Heart left ventricle (tissue), 16 donors: Measurements from ENCODE around the gene RBM7. TPM values are rescaled to one million over a fixed set of nuclear protein-coding genes. Genes with fewer than 3 reads are reported as not detected.
A peak's percentile ranks its signal among the peaks of the same experiment; 100 is the strongest.

Experiments
- ATAC-seq, 4 donors: fragments of 200-7000 bp; cut with Tn5 transposase; one replicate each; pipeline ENCODE4 v1.9.1; 2020 to 2022; ENCODE audit warnings: moderate library complexity in 4 of 4, mild to moderate bottlenecking in 3 of 4, moderate number of reproducible peaks in 1 of 4
- DNase-seq, 5 donors: peaks; one replicate each; pipeline ENCODE4 v3.0.0-alpha.2; 2020
- H3K27ac ChIP-seq, 12 donors: fragments of 200-600 bp; sonication (generic) in 4 of 12; one replicate each; pipeline versions ENCODE4 v1.5.0 to v1.8.0; 2016 to 2022; ENCODE audit warnings: mild to moderate bottlenecking in 2 of 12
- H3K27me3 ChIP-seq, 9 donors: fragments of 200-600 bp; sonication (generic) in 2 of 9; one replicate each; pipeline versions ENCODE4 v1.5.1 to v1.8.0; 2016 to 2022; ENCODE audit warnings: mild to moderate bottlenecking in 3 of 9
- H3K36me3 ChIP-seq, 9 donors: fragments of 200-600 bp; sonication (generic) in 2 of 9; one replicate each; pipeline versions ENCODE4 v1.5.0 to v1.8.0; 2018 to 2022; ENCODE audit warnings: mild to moderate bottlenecking in 2 of 9
- H3K4me1 ChIP-seq, 12 donors: fragments of 200-600 bp; sonication (generic) in 4 of 12; one replicate each; pipeline versions ENCODE4 v1.5.0 to v1.8.0; 2016 to 2022; ENCODE audit warnings: mild to moderate bottlenecking in 3 of 12
- H3K4me3 ChIP-seq, 12 donors: fragments of 200-600 bp; sonication (generic) in 4 of 12; one replicate each; pipeline versions ENCODE4 v1.5.0 to v1.8.0; 2017 to 2022; ENCODE audit warnings: mild to moderate bottlenecking in 9 of 12, moderate library complexity in 4 of 12
- H3K9me3 ChIP-seq, 12 donors: fragments of 200-600 bp; sonication (generic) in 4 of 12; one replicate each; pipeline versions ENCODE4 v1.5.0 to v1.8.0; 2016 to 2022; ENCODE audit warnings: mild to moderate bottlenecking in 1 of 12
- POLR2A ChIP-seq, 2 donors: fragments of 450-650 bp; IDR thresholded peaks; one replicate each; pipeline ENCODE4 v1.6.1; 2017; ENCODE audit warnings: antibody characterized with exemption in 2 of 2, mild to moderate bottlenecking in 2 of 2, moderate library complexity in 2 of 2
- WGBS, 4 donors: extraction: QIAGEN DNeasy Blood & Tissue Kit in 2 of 4; methylation state at CpG; one replicate each; pipeline versions ENCODE4 v1.1.5 to v1.1.7; 2013 to 2018; 5-methylcytosine and 5-hydroxymethylcytosine counted together
- intact Hi-C, 10 donors: fragments of 100-400 bp; cut with DNase I; formaldehyde crosslinking; loops; one replicate each; pipeline versions ENCODE4 v1.11.1 to v1.14.2; 2022
- polyA plus RNA-seq, 2 donors: library from polyadenylated mRNA; stranded (reverse); fragments of 200-250 nt; gene quantifications; one replicate each; pipeline ENCODE4 v1.2.3, GENCODE V29; 2013
- total RNA-seq, 9 donors: library from RNA; depleted of rRNA in 2 of 9; stranded (reverse); fragments of >200 nt in 2 of 9; fragmentation: NEBNext Ultra II Directional in 3 of 9; extraction: Animal tissue kit (Norgen Biotek cat#: 25700) in 3 of 9; gene quantifications; one replicate each; pipeline versions ENCODE4 v1.1.0 to v1.2.4, GENCODE V29; 2016 to 2023
- TF ChIP-seq, protein P1 (sequence below), 12 donors: fragments of 200-600 bp; sonication (generic) in 4 of 12; IDR thresholded peaks; one replicate each; pipeline versions ENCODE4 v1.5.0 to v1.8.0; 2018 to 2022; ENCODE audit warnings: antibody characterized with exemption in 12 of 12, mild to moderate bottlenecking in 5 of 12
- donor health status: ischemic (EF 13 %, LVEDD 7.1; RV severe dilation, severe dysfunction).
- donor health status: healthy with polysubstance abuse.
- donor health status: DM: no; HTN: yes; CAD: no.
- donor health status: DM: no; HTN: no; CAD: no.
- donor health status: ischemic (EF 25% LVEDD 6.9; RV normal size, moderate dysfunction).
- donor health status: ischemic (EF 25% LVEDD 5.7; RV mildly dilated, moderate dysfunction).
- donor health status: healthy.
- donor health status: DM: yes; HTN: yes; CAD: no.
- donor health status: ischemic (EF 35%, LVEDD 5.7; RV mildly dilated, moderate dysfunction).
- donor health status: nonischemic (EF 11% LVEDD 7.7; RV severe dilation, severe dysfunction).
- donor health status: DM: yes; HTN: yes; CAD: no.
- donor health status: PGD.
- donor health status: ischemic (EF 29% LVEDD 5.4; RV normal size, mild dysfunction).
- donor health status: nonischemic (EF 23%, LVEDD 6.1; RV moderate dilation, normal function).

RBM7 gene
- total and polyA plus RNA-seq, 11 donors = 2.7 to 28.7 (median 20.5) TPM

DNA sequence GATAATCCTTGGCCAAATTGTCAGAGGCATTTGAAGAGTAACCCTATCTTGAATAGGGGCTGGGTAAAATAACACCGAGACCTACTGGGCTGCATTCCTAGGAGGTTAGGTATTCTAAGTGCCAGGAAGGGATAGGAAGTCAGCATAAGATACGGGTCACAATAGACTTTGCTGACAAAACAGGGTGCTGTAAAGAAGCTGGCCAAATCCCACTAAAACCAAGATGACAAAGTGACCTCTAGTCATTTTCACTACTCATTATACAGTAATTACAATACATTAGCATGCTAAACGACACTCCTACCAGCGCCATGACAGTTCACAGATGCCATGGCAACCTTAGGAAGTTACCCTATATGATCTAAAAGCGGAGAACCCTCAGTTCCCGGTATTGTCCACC lies 37.8 kb downstream of the RBM7 start:
- TF ChIP-seq, protein P1, sequence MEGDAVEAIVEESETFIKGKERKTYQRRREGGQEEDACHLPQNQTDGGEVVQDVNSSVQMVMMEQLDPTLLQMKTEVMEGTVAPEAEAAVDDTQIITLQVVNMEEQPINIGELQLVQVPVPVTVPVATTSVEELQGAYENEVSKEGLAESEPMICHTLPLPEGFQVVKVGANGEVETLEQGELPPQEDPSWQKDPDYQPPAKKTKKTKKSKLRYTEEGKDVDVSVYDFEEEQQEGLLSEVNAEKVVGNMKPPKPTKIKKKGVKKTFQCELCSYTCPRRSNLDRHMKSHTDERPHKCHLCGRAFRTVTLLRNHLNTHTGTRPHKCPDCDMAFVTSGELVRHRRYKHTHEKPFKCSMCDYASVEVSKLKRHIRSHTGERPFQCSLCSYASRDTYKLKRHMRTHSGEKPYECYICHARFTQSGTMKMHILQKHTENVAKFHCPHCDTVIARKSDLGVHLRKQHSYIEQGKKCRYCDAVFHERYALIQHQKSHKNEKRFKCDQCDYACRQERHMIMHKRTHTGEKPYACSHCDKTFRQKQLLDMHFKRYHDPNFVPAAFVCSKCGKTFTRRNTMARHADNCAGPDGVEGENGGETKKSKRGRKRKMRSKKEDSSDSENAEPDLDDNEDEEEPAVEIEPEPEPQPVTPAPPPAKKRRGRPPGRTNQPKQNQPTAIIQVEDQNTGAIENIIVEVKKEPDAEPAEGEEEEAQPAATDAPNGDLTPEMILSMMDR (IDR thresholded peaks at IDR 0.05) = no peak
- TF ChIP-seq POLR2A (IDR thresholded peaks at IDR 0.05) = no peak
- 58 to 76% (median 70%) methylated on average over 6 of the region's 6 CpGs for WGBS, 4 donors
- DNase-seq = no peak
- H3K9me3 ChIP-seq = no peaks in the 10 kb centered on the region
- H3K27me3 ChIP-seq = no peaks in the 10 kb centered on the region
- peak overlapping the region in 1 of 12 donors; percentile 91 for H3K4me3 ChIP-seq
- H3K4me1 ChIP-seq = peaks cover 0 to 37% (median 21%) of the 10 kb centered on the region in 12 donors
- intact Hi-C loops = loop anchor here in 8 of 10 donors (2.0 to 10.0 kb wide), 4 partner anchors 36 to 404 kb away; partner anchors contain the start of genes C11orf71 (in 7 of the 8) and RBM7 (in 7 of the 8)
- ATAC-seq = no peak
- no peak overlapping the region for H3K27ac ChIP-seq
- H3K36me3 ChIP-seq = peaks cover 0 to 6% (median 0%) of the 10 kb centered on the region in 9 donors

DNA sequence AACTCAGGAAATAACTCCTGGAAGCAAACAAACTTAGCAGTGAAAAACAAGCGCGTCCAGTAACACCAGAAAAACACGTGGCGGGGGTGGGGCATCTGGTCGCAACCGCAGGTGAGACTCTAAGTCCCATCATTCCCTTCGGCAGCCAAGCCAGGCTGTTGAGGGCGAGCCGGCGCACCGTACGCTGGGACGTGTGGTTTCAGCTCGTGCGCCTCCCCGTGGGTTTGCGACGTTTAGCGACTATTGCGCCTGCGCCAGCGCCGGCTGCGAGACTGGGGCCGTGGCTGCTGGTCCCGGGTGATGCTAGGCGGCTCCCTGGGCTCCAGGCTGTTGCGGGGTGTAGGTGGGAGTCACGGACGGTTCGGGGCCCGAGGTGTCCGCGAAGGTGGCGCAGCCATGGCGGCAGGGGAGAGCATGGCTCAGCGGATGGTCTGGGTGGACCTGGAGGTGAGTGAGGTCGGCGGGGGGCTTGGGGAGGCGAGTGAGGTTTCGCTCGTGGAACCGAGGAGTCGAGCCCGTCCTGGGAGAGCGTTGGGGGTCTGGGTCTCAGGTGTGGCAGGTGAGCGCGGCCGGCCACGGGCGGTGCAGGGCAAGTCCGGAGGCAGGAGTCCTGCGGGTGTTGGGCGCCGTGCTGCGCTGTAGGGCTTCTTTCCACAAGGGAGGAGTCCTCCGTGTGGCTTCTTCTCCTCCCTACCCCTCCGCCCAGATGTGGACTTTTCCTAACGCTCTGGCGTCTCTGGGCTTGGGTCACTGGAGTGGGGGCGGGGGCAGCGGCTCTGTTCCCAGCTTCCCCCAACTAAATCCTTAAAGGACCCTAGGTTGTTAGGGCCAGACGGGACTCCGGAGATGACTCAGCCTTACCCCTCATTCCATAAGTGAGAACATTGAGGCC lies 39.0 kb downstream of the RBM7 start, which contains the start of gene REXO2:
TSS of gene REXO2 (plus strand) at position 239 of the 892 bp plus-strand sequence. CDS start at position 301, 62 bp downstream.
- 0 to 1% (median 0%) methylated on average over 34 to 64 of the region's 64 CpGs for WGBS, 4 donors
- intact Hi-C loops = loop anchor here (1.0 to 10.0 kb wide), 7 partner anchors 37 to 405 kb away; partner anchors contain the start of genes C11orf71 (in 8 of the 10) and RBM7 (in 8 of the 10)
- H3K27me3 ChIP-seq = no peaks in the 10 kb centered on the region
- peak; percentile 98 to 99 (median 98) for ATAC-seq
- DNase-seq = peak; percentile 95 to 98 (median 97)
- peak in 1 of 2 donors; percentile 85 for TF ChIP-seq POLR2A (IDR thresholded peaks at IDR 0.05)
- TF ChIP-seq, protein P1 (IDR thresholded peaks at IDR 0.05) = peak in 8 of 12 donors; percentile 9 to 62 (median 28)
- peak within 1 kb of the TSS; percentile 66 to 96 (median 88) for H3K4me3 ChIP-seq
- peaks cover 0 to 43% (median 21%) of the 10 kb centered on the region in 12 donors for H3K4me1 ChIP-seq
- H3K27ac ChIP-seq = peak within 1 kb of the TSS; percentile 35 to 95 (median 88)
- H3K9me3 ChIP-seq = no peaks in the 10 kb centered on the region
- peaks cover 0 to 15% (median 3%) of the 10 kb centered on the region in 9 donors for H3K36me3 ChIP-seq

DNA sequence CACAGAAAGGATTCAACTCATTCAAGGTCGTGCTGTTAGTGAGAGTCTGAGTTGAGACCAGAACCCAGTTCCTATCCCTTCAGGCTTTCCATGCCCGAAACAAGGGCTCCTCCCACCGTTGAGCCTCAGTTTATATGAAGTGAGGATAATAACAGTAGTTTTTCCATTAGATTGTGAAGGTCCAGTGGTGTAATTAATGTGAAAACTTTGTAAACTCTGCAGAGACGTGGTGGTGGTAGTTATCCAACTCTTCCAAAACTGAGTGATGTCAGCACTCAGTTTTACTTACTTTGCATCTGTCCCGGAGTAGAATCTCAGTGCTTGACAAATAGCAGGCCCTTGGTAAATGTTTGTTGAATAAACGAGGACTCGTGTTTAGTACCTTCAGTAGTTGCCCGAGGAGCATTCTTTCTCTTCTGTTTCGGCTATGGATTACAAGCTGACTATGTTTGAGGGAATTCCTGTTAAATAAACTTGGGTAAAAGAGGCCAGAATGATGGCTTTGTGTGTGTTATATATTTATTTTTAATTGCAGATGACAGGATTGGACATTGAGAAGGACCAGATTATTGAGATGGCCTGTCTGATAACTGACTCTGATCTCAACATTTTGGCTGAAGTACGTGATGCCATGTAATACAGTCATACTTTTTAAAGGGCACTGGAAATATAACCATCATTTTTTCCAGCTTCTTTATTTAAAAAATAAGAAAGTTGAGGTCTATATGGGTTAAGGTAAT lies 39.8 kb downstream of the RBM7 start:
- WGBS, 4 donors = 12 to 19% (median 15%) methylated on average over 10 of the region's 10 CpGs
- Histone ChIP-seq H3K36me3 (peaks cover 0 to 23% (median 10%) of the 10 kb centered on the region in 9 donors), H3K4me1 (peaks cover 0 to 45% (median 25%) of the 10 kb centered on the region in 12 donors), H3K27ac (peak overlapping the region; percentile 35 to 95 (median 88)), H3K4me3 (peak overlapping the region; percentile 66 to 96 (median 88)), H3K27me3 (no peaks in the 10 kb centered on the region), H3K9me3 (no peaks in the 10 kb centered on the region)
- TF ChIP-seq, protein P1 (IDR thresholded peaks at IDR 0.05) = no peak
- no peak for TF ChIP-seq POLR2A (IDR thresholded peaks at IDR 0.05)
- intact Hi-C loops = loop anchor here in 4 of 10 donors (2.0 to 10.0 kb wide), 4 partner anchors 38 to 95 kb away; partner anchors contain the start of genes C11orf71 (in 1 of the 4) and RBM7 (in 1 of the 4)
- peak in 1 of 4 donors; percentile 41 for ATAC-seq
- no peak for DNase-seq
